HepG2 (cell line): ENCODE data around the gene ZNF148. TPM values are rescaled to one million over a fixed set of nuclear protein-coding genes. Genes with fewer than 3 reads are reported as not detected.

ENCODE experiments used
- ATAC-seq: fragments of 200-7000 bp; cut with Tn5 transposase; 3 replicates; pipeline ENCODE4 v1.9.1; 2020; ENCODE audit warnings: mild to moderate bottlenecking, moderate library complexity
- BruUV-seq: library from RNA; stranded (reverse); fragments of 400-500 nt; replicated peaks from 2 replicates; lab custom pipeline; 2021; lab: Mats Ljungman, UMichigan
- CTCF ChIA-PET: fragments of 300-600 bp; formaldehyde crosslinking; extraction: SDS; loops from one replicate; lab custom pipeline; 2021; ENCODE audit warnings: low total read pairs, inconsistent platforms, low intra/inter-chr PET ratio; lab: Yijun Ruan, JAX
- POLR2A ChIA-PET: fragments of 350-600 bp; sonication (Branson Sonifier 250); formaldehyde crosslinking; loops from one replicate; lab custom pipeline; 2020; ENCODE audit warnings: antibody characterized with exemption, inconsistent platforms; lab: Yijun Ruan, JAX
- DNase-seq: peaks from one replicate; pipeline ENCODE4 v3.0.0-alpha.2; 2015; ENCODE audit warnings: low spot score
- FAIRE-seq: peaks from 3 replicates; lab custom pipeline; 2011; peaks lifted over from hg19 to GRCh38; lab: Jason Lieb, UNC
- H2AFZ ChIP-seq: one replicate; pipeline ENCODE4 v1.6.1; 2011; ENCODE audit warnings: low read length, inconsistent platforms
- H3K27ac ChIP-seq: fragments of 300-600 bp; 3 replicates; pipeline ENCODE4 v1.8.0; 2011; ENCODE audit warnings: mixed run types, mild to moderate bottlenecking, mixed read lengths, low read length, inconsistent platforms; ENCODE audit not compliant: insufficient read depth; ENCODE audit errors: extremely low read length
- H3K27me3 ChIP-seq, 2 experiments: fragments of 200-600 bp in 1 of 2; 2 replicates in 1 of 2; 3 replicates in 1 of 2; pipeline versions ENCODE4 v1.6.0 to v1.8.0; 2011; ENCODE audit warnings: low read length in 2 of 2, mild to moderate bottlenecking in 2 of 2, moderate library complexity in 2 of 2, inconsistent platforms in 1 of 2; ENCODE audit not compliant: insufficient read depth in 2 of 2, control insufficient read depth in 1 of 2
- H3K36me3 ChIP-seq, 2 experiments: fragments of 200-600 bp in 1 of 2; replicated peaks in 1 of 2; 2 replicates in 1 of 2; 3 replicates in 1 of 2; pipeline versions ENCODE4 v1.5.1 to v1.8.0; 2011; ENCODE audit warnings: low read length in 2 of 2, inconsistent platforms in 1 of 2; ENCODE audit not compliant: insufficient read depth in 2 of 2, control insufficient read depth in 1 of 2
- H3K4me1 ChIP-seq: 2 replicates; pipeline ENCODE4 v1.5.1; 2012; ENCODE audit warnings: low read length, inconsistent platforms; ENCODE audit not compliant: insufficient read depth
- H3K4me2 ChIP-seq: 2 replicates; pipeline ENCODE4 v1.6.0; 2011; ENCODE audit warnings: low read depth, low read length, inconsistent platforms
- H3K4me3 ChIP-seq, 3 experiments: fragments of 200-600 bp in 1 of 3; sonication (generic), shearing (Covaris generic) in 1 of 3; replicated peaks in 1 of 3; 2 replicates each; pipeline ENCODE4 v1.5.1; 2011 to 2016; ENCODE audit warnings: low read length in 3 of 3, inconsistent platforms in 2 of 3, low read depth in 2 of 3, mild to moderate bottlenecking in 2 of 3, control low read depth in 1 of 3, mixed read lengths in 1 of 3; ENCODE audit not compliant: insufficient read depth in 1 of 3
- H3K79me2 ChIP-seq: one replicate; pipeline ENCODE4 v1.6.1; 2011; ENCODE audit warnings: low read length, inconsistent platforms; ENCODE audit not compliant: insufficient read depth
- H3K9ac ChIP-seq: 2 replicates; pipeline ENCODE4 v1.6.0; 2011; ENCODE audit warnings: mild to moderate bottlenecking, low read depth, low read length, inconsistent platforms; ENCODE audit not compliant: insufficient read depth
- H3K9me3 ChIP-seq: 2 replicates; pipeline ENCODE4 v1.5.1; 2012; ENCODE audit warnings: mild to moderate bottlenecking, low read length
- H4K20me1 ChIP-seq: 2 replicates; pipeline ENCODE4 v1.6.0; 2011; ENCODE audit warnings: inconsistent platforms, mild to moderate bottlenecking, low read length, moderate library complexity; ENCODE audit not compliant: insufficient read depth
- DBP ChIP-seq: sonication (generic); formaldehyde crosslinking; IDR thresholded peaks from 2 replicates; pipeline ENCODE4 v1.4.0; 2020; ENCODE audit warnings: missing genetic modification reagents; ENCODE audit errors: not compliant biosample characterization
- GATAD2A ChIP-seq: IDR thresholded peaks from 2 replicates; pipeline ENCODE4 v1.6.1; 2016
- HMG20B ChIP-seq: conservative IDR thresholded peaks from 2 replicates; pipeline ENCODE4 v1.6.1; 2016; ENCODE audit warnings: missing genetic modification reagents, missing compliant biosample characterization
- MAF1 ChIP-seq: sonication (generic); formaldehyde crosslinking; IDR thresholded peaks from 2 replicates; pipeline ENCODE4 v1.5.0; 2020; ENCODE audit warnings: missing genetic modification reagents, borderline replicate concordance
- MYNN ChIP-seq: sonication (generic); formaldehyde crosslinking; IDR thresholded peaks from 2 replicates; pipeline ENCODE4 v1.4.0; 2020; ENCODE audit warnings: mild to moderate bottlenecking, low read depth, missing genetic modification reagents
- NFAT5 ChIP-seq: sonication (generic); formaldehyde crosslinking; IDR thresholded peaks from 2 replicates; pipeline ENCODE4 v1.4.0; 2020; ENCODE audit warnings: missing genetic modification reagents
- REL ChIP-seq: sonication (generic); formaldehyde crosslinking; conservative IDR thresholded peaks from 2 replicates; pipeline ENCODE4 v1.8.0; 2022; ENCODE audit warnings: mild to moderate bottlenecking, missing genetic modification reagents, moderate library complexity
- TRIM24 ChIP-seq: sonication (generic); formaldehyde crosslinking; IDR thresholded peaks from 2 replicates; pipeline ENCODE4 v1.8.0; 2022; ENCODE audit warnings: mild to moderate bottlenecking, missing genetic modification reagents
- ZBTB37 ChIP-seq: sonication (generic); formaldehyde crosslinking; IDR thresholded peaks from 2 replicates; pipeline ENCODE4 v1.4.0; 2020; ENCODE audit warnings: mild to moderate bottlenecking, missing genetic modification reagents
- ZFP62 ChIP-seq: sonication (generic); formaldehyde crosslinking; IDR thresholded peaks from 2 replicates; pipeline ENCODE4 v1.4.0; 2020; ENCODE audit warnings: missing genetic modification reagents
- ZFX ChIP-seq: sonication (generic); formaldehyde crosslinking; IDR thresholded peaks from 2 replicates; pipeline ENCODE4 v1.4.0; 2020; ENCODE audit warnings: mild to moderate bottlenecking, low read depth, missing genetic modification reagents, moderate library complexity
- ZNF160 ChIP-seq: sonication (generic); formaldehyde crosslinking; IDR thresholded peaks from 2 replicates; pipeline ENCODE4 v1.8.0; 2022; ENCODE audit warnings: mild to moderate bottlenecking, inconsistent platforms, missing genetic modification reagents
- ZNF589 ChIP-seq: sonication (generic); formaldehyde crosslinking; conservative IDR thresholded peaks from 2 replicates; pipeline ENCODE4 v1.8.0; 2022; ENCODE audit warnings: mild to moderate bottlenecking, moderate library complexity, missing genetic modification reagents
- ZNF781 ChIP-seq: sonication (generic); formaldehyde crosslinking; IDR thresholded peaks from 2 replicates; pipeline ENCODE4 v1.5.1; 2020; ENCODE audit warnings: borderline replicate concordance, mild to moderate bottlenecking, missing genetic modification reagents; ENCODE audit errors: not compliant biosample characterization
- ZNF839 ChIP-seq: sonication (generic); formaldehyde crosslinking; IDR thresholded peaks from 2 replicates; pipeline ENCODE4 v1.4.0; 2020; ENCODE audit warnings: missing genetic modification reagents, mild to moderate bottlenecking, borderline replicate concordance
- ZNF883 ChIP-seq: sonication (generic); formaldehyde crosslinking; IDR thresholded peaks from 2 replicates; pipeline ENCODE4 v1.5.1; 2020; ENCODE audit warnings: mild to moderate bottlenecking, missing genetic modification reagents; ENCODE audit errors: not compliant biosample characterization
- ZSCAN22 ChIP-seq: sonication (generic); formaldehyde crosslinking; IDR thresholded peaks from 2 replicates; pipeline ENCODE4 v1.4.0; 2020; ENCODE audit warnings: mild to moderate bottlenecking, missing genetic modification reagents
- WGBS: methylation state at CpG from one replicate; pipeline ENCODE4 v1.1.6; 2017; ENCODE audit warnings: low lambda C conversion rate; 5-methylcytosine and 5-hydroxymethylcytosine counted together
- in situ Hi-C: cut with HindIII; loops from 2 replicates; pipeline ENCODE4 v1.10.0; 2017; ENCODE audit warnings: low pct_unique_long_range_greater_than_20kb; ENCODE audit not compliant: extremely low pct_ligation_motif_present
- intact Hi-C: fragments of 100-400 bp; cut with micrococcal nuclease; formaldehyde crosslinking; loops from one replicate; pipeline ENCODE4 v1.10.0; 2022; ENCODE audit not compliant: unreplicated experiment
- polyA plus RNA-seq, 8 experiments: library from polyadenylated mRNA; depleted of rRNA in 3 of 8; stranded (reverse) in 7 of 8; unstranded in 1 of 8; fragments of >200 nt; fragmentation: Illumina TruSeq in 4 of 8; extraction: Trizol in 4 of 8; gene quantifications; 2 replicates each; pipeline versions ENCODE4 v1.2.1 to v1.2.3, GENCODE V29; 2011 to 2016; ENCODE audit warnings: low read depth in 4 of 8, missing spikeins in 1 of 8, mixed read lengths in 1 of 8; ENCODE audit not compliant: insufficient read depth in 1 of 8
- total RNA-seq, 5 experiments: library from RNA; depleted of rRNA; stranded (reverse); fragments of >200 nt; fragmentation: Illumina TruSeq; extraction: Trizol; gene quantifications; 2 replicates each; pipeline ENCODE4 v1.2.3, GENCODE V29; 2016; ENCODE audit warnings: low read depth in 1 of 5

ZNF148 gene
- total and polyA plus RNA-seq, 2 of the 13 experiments (the other 11 are each of a cell fraction or from before 2014, with no cell fraction given): 10.6 to 36.1 TPM

- TF ChIP-seq ZBTB37 (no peak), DBP (CRISPR knock-in tag) (no peak), ZNF883 (CRISPR knock-in tag) (no peak), ZNF589 (CRISPR knock-in tag) (no peak), HMG20B (CRISPR knock-in tag) (no peak), MAF1 (CRISPR knock-in tag) (no peak), ZFX (CRISPR knock-in tag) (no peak), ZSCAN22 (CRISPR knock-in tag) (no peak), MYNN (CRISPR knock-in tag) (no peak), ZNF781 (CRISPR knock-in tag) (no peak)
Observed at GRCh38 chr3:125220727-125221429, 154.2 kb downstream of the ZNF148 start (continued).

GRCh38 chr3:125220183-125220582 lies 154.9 kb downstream of the ZNF148 start:
- ATAC-seq (peak; percentile 8; the same call in 1 of the 3 replicates), FAIRE-seq (no peak), DNase-seq (no peak)
- H3K27me3 ChIP-seq: no peaks in the 10 kb centered on the region
- no peak overlapping the region for H3K9ac ChIP-seq
- H3K9me3 ChIP-seq: no peaks in the 10 kb centered on the region
- H2AFZ ChIP-seq: no peak overlapping the region
- H3K36me3 ChIP-seq: no peaks in the 10 kb centered on the region
- intact Hi-C loops: no loop called here
- WGBS: 80% methylated on average over 10 of the region's 10 CpGs
- peaks cover 18% of the 10 kb centered on the region for H3K4me1 ChIP-seq
- no peaks in the 10 kb centered on the region for H4K20me1 ChIP-seq
- no peak overlapping the region for H3K4me2 ChIP-seq
- in situ Hi-C loops: no loop called here
- H3K79me2 ChIP-seq: no peaks in the 10 kb centered on the region
- BruUV-seq: no TSS peak
- H3K27ac ChIP-seq: no peak overlapping the region
- ChIA-PET CTCF (no interaction called here), POLR2A (no interaction called here)
- H3K4me3 ChIP-seq: no peak overlapping the region
- TF ChIP-seq ZFP62 (CRISPR knock-in tag): no peak
- TF ChIP-seq NFAT5 (CRISPR knock-in tag): no peak
- no peak for TF ChIP-seq GATAD2A (CRISPR knock-in tag)
- no peak for TF ChIP-seq TRIM24 (CRISPR knock-in tag)
- no peak for TF ChIP-seq ZNF160 (CRISPR knock-in tag)
- TF ChIP-seq REL: no peak
- no peak for TF ChIP-seq ZNF839 (CRISPR knock-in tag)
